NOMO-1 treated with dmso at 0.1 percent for 144 hours (cell line): ENCODE results near the gene OPCML.

ENCODE experiments used
- DNase-seq: peaks from one replicate; lab custom pipeline; 2025; ENCODE audit not compliant: unreplicated experiment; lab: John Stamatoyannopoulos, UW

Gene OPCML

GRCh38 chr11:133504906-133505305 is 27.4 kb downstream of the OPCML start:
- DNase-seq, result no peak

- DNase-seq, result no peak
Observed at GRCh38 chr11:133503776-133504175, 28.5 kb downstream of the OPCML start.

GRCh38 chr11:133503236-133503635 is 29.1 kb downstream of the OPCML start:
- DNase-seq, result no peak

GRCh38 chr11:133501643-133502539 is 30.4 kb downstream of the OPCML start:
- DNase-seq, result no peak

- DNase-seq, result no peak
Observed at GRCh38 chr11:133500936-133501335, 31.4 kb downstream of the OPCML start.

GRCh38 chr11:133500435-133500834 is 31.9 kb downstream of the OPCML start:
- DNase-seq, result no peak

- no peak for DNase-seq
Observed at GRCh38 chr11:133498969-133499368, 33.3 kb downstream of the OPCML start.

- DNase-seq, result no peak
Observed at GRCh38 chr11:133497477-133498140, 34.7 kb downstream of the OPCML start.

GRCh38 chr11:133492895-133493294 is 39.4 kb downstream of the OPCML start:
- DNase-seq, result no peak

GRCh38 chr11:133491680-133492383 is 40.5 kb downstream of the OPCML start:
- DNase-seq, result no peak

GRCh38 chr11:133480722-133481121 is 51.6 kb downstream of the OPCML start:
- DNase-seq, result no peak

GRCh38 chr11:133479209-133479608 is 53.1 kb downstream of the OPCML start:
- no peak for DNase-seq

GRCh38 chr11:133477251-133477625 is 55.1 kb downstream of the OPCML start:
- no peak for DNase-seq

- no peak for DNase-seq
Observed at GRCh38 chr11:133476570-133477250, 55.6 kb downstream of the OPCML start.

GRCh38 chr11:133474461-133474860 is 57.8 kb downstream of the OPCML start:
- DNase-seq, result no peak

- DNase-seq, result no peak
Observed at GRCh38 chr11:133467686-133468085, 64.6 kb downstream of the OPCML start.

GRCh38 chr11:133443206-133443747 is 89.0 kb downstream of the OPCML start:
- no peak for DNase-seq

GRCh38 chr11:133441964-133442660 is 90.2 kb downstream of the OPCML start:
- no peak for DNase-seq

GRCh38 chr11:133425992-133426391 is 106.3 kb downstream of the OPCML start:
- no peak for DNase-seq

GRCh38 chr11:133425245-133425644 is 107.1 kb downstream of the OPCML start:
- DNase-seq, result no peak
